Heart right ventricle (tissue), 16 donors: ENCODE data around the gene KIF16B. TPM values are rescaled to one million over a fixed set of nuclear protein-coding genes. Genes with fewer than 3 reads are reported as not detected.

Experiments used
- ATAC-seq, 8 donors: fragments of 200-7000 bp; cut with Tn5 transposase; one replicate each; pipeline ENCODE4 v1.9.1; 2020; ENCODE audit warnings: mild to moderate bottlenecking in 8 of 8, moderate library complexity in 8 of 8, moderate number of reproducible peaks in 1 of 8
- DNase-seq, 2 donors: peaks; one replicate each; pipeline ENCODE4 v3.0.0-alpha.2; 2020
- H3K27ac ChIP-seq, 10 donors: fragments of 200-600 bp; sonication (generic) in 2 of 10; one replicate each; pipeline versions ENCODE4 v1.5.0 to v1.8.0; 2020 to 2022; ENCODE audit warnings: mild to moderate bottlenecking in 3 of 10
- H3K27me3 ChIP-seq, 7 donors: fragments of 200-600 bp; one replicate each; pipeline ENCODE4 v1.8.0; 2021 to 2022; ENCODE audit warnings: mild to moderate bottlenecking in 2 of 7
- H3K36me3 ChIP-seq, 9 donors: fragments of 200-600 bp; sonication (generic) in 1 of 9; one replicate each; pipeline versions ENCODE4 v1.5.0 to v1.8.0; 2020 to 2022; ENCODE audit warnings: mild to moderate bottlenecking in 2 of 9
- H3K4me1 ChIP-seq, 9 donors: fragments of 200-600 bp; sonication (generic) in 1 of 9; one replicate each; pipeline versions ENCODE4 v1.5.0 to v1.8.0; 2020 to 2022; ENCODE audit warnings: mild to moderate bottlenecking in 4 of 9
- H3K4me3 ChIP-seq, 10 donors: fragments of 200-600 bp; sonication (generic) in 2 of 10; one replicate each; pipeline versions ENCODE4 v1.5.0 to v1.8.0; 2020 to 2022; ENCODE audit warnings: mild to moderate bottlenecking in 7 of 10, moderate library complexity in 2 of 10
- H3K9me3 ChIP-seq, 11 donors: fragments of 200-600 bp in 10 of 11; sonication (generic) in 2 of 11; one replicate each; pipeline versions ENCODE4 v1.5.0 to v1.8.0; 2013 to 2022; ENCODE audit warnings: mild to moderate bottlenecking in 2 of 11, control low read depth in 1 of 11, moderate library complexity in 1 of 11
- CTCF ChIP-seq, 9 donors: fragments of 200-600 bp; sonication (generic) in 2 of 9; IDR thresholded peaks; one replicate each; pipeline versions ENCODE4 v1.5.0 to v1.8.0; 2021 to 2022; ENCODE audit warnings: antibody characterized with exemption in 9 of 9, mild to moderate bottlenecking in 5 of 9, moderate library complexity in 1 of 9
- WGBS, 2 donors: extraction: QIAGEN DNeasy Blood & Tissue Kit; methylation state at CpG; one replicate each; pipeline ENCODE4 v1.1.7; 2013; ENCODE audit warnings: inconsistent platforms in 1 of 2; 5-methylcytosine and 5-hydroxymethylcytosine counted together
- intact Hi-C, 10 donors: fragments of 100-400 bp; cut with DNase I; formaldehyde crosslinking; loops; one replicate each; pipeline versions ENCODE4 v1.11.1 to v1.14.2; 2022
- polyA plus RNA-seq, 2 donors: library from polyadenylated mRNA; stranded (reverse); fragments of 200-250 nt; gene quantifications; one replicate each; pipeline ENCODE4 v1.2.3, GENCODE V29; 2013
- total RNA-seq, 10 donors: library from RNA; stranded (reverse); fragmentation: NEBNext Ultra II Directional in 3 of 10; extraction: Animal tissue kit (Norgen Biotek cat#: 25700) in 3 of 10; gene quantifications; one replicate each; pipeline versions ENCODE4 v1.2.1 to v1.2.4, GENCODE V29; 2021 to 2023
- donor health status: Arrhythmogenic right ventricular cardiomyopathy.
- donor health status: ischemic (EF 13 %, LVEDD 7.1; RV severe dilation, severe dysfunction).
- donor health status: healthy with polysubstance abuse.
- donor health status: DM: no; HTN: yes; CAD: no.
- donor health status: DM: no; HTN: no; CAD: no.
- donor health status: ischemic (EF 25% LVEDD 6.9; RV normal size, moderate dysfunction).
- donor health status: ischemic (EF 25% LVEDD 5.7; RV mildly dilated, moderate dysfunction).
- donor health status: healthy.
- donor health status: DM: yes; HTN: yes; CAD: no.
- donor health status: Ischemic cardiomyopathy.
- donor health status: ischemic (EF 35%, LVEDD 5.7; RV mildly dilated, moderate dysfunction).
- donor health status: nonischemic (EF 11% LVEDD 7.7; RV severe dilation, severe dysfunction).
- donor health status: DM: yes; HTN: yes; CAD: no.
- donor health status: PGD.
- donor health status: ischemic (EF 29% LVEDD 5.4; RV normal size, mild dysfunction).
- donor health status: nonischemic (EF 23%, LVEDD 6.1; RV moderate dilation, normal function).

KIF16B gene
- total and polyA plus RNA-seq, 12 donors, result 9.7 to 22.5 (median 17.9) TPM

GRCh38 chr20:16349523-16350260, 223.6 kb downstream of the KIF16B start:
- H3K4me1 ChIP-seq, result no peaks in the 10 kb centered on the region
- no peak for TF ChIP-seq CTCF (IDR thresholded peaks at IDR 0.05)
- H3K27ac ChIP-seq, result no peak overlapping the region
- no peak for DNase-seq
- no peaks in the 10 kb centered on the region for H3K9me3 ChIP-seq
- H3K4me3 ChIP-seq, result no peak overlapping the region
- H3K27me3 ChIP-seq, result no peaks in the 10 kb centered on the region
- 69 to 76% methylated on average over 6 of the region's 6 CpGs for WGBS, 2 donors
- ATAC-seq, result no peak
- peaks cover 0 to 9% (median 0%) of the 10 kb centered on the region in 9 donors for H3K36me3 ChIP-seq
- intact Hi-C loops, result loop anchor here in 1 of 10 donors (10.0 kb wide), 1 partner anchor 85 kb away; no protein-coding TSS in a partner anchor

- Histone ChIP-seq H3K27ac (no peak overlapping the region), H3K9me3 (no peaks in the 10 kb centered on the region), H3K4me3 (no peak overlapping the region), H3K27me3 (no peaks in the 10 kb centered on the region), H3K4me1 (no peaks in the 10 kb centered on the region), H3K36me3 (peaks cover 0 to 9% (median 0%) of the 10 kb centered on the region in 9 donors)
- 96% methylated on average over 7 of the region's 7 CpGs for WGBS, 2 donors
- no peak for DNase-seq
- TF ChIP-seq CTCF (IDR thresholded peaks at IDR 0.05), result no peak
- ATAC-seq, result no peak
- intact Hi-C loops, result loop anchor here in 1 of 10 donors (10.0 kb wide), 1 partner anchor 88 kb away; no protein-coding TSS in a partner anchor
Observed at GRCh38 chr20:16346956-16347355, 226.3 kb downstream of the KIF16B start.

- DNase-seq, result no peak
- no peaks in the 10 kb centered on the region for H3K4me1 ChIP-seq
- peaks cover 0 to 24% (median 9%) of the 10 kb centered on the region in 11 donors for H3K9me3 ChIP-seq
- 84 to 88% methylated on average over 1 of the region's 1 CpG for WGBS, 2 donors
- TF ChIP-seq CTCF (IDR thresholded peaks at IDR 0.05), result no peak
- H3K27me3 ChIP-seq, result no peaks in the 10 kb centered on the region
- peaks cover 0 to 43% (median 12%) of the 10 kb centered on the region in 9 donors for H3K36me3 ChIP-seq
- no peak overlapping the region for H3K27ac ChIP-seq
- H3K4me3 ChIP-seq, result no peak overlapping the region
- intact Hi-C loops, result no loop called here
- ATAC-seq, result no peak
Observed at GRCh38 chr20:16337707-16338106, 235.5 kb downstream of the KIF16B start.

GRCh38 chr20:16327606-16328005, 245.6 kb downstream of the KIF16B start:
- H3K4me3 ChIP-seq, result no peak overlapping the region
- peaks cover 0 to 19% (median 4%) of the 10 kb centered on the region in 11 donors for H3K9me3 ChIP-seq
- H3K27ac ChIP-seq, result no peak overlapping the region
- intact Hi-C loops, result no loop called here
- no peak for DNase-seq
- H3K27me3 ChIP-seq, result no peaks in the 10 kb centered on the region
- 59 to 61% methylated on average over 1 of the region's 1 CpG for WGBS, 2 donors
- TF ChIP-seq CTCF (IDR thresholded peaks at IDR 0.05), result no peak
- H3K36me3 ChIP-seq, result peaks cover 0 to 17% (median 0%) of the 10 kb centered on the region in 9 donors
- peaks cover 0 to 11% (median 0%) of the 10 kb centered on the region in 9 donors for H3K4me1 ChIP-seq
- ATAC-seq, result peak in 7 of 8 donors; percentile 40 to 90 (median 80)
